Thyroid gland (tissue), 4 donors: ENCODE results near the gene NUP93.

Experiments
- POLR2A ChIP-seq, 2 donors: fragments of 450-650 bp; IDR thresholded peaks; one replicate each; pipeline ENCODE4 v1.6.1; 2017; ENCODE audit warnings: antibody characterized with exemption in 2 of 2, mild to moderate bottlenecking in 2 of 2, moderate library complexity in 1 of 2
- TF ChIP-seq, protein P1 (sequence below), 6 experiments: fragments of 200-600 bp in 3 of 6; fragments of 450-650 bp in 3 of 6; sonication (generic) in 3 of 6; IDR thresholded peaks; one replicate each; pipeline ENCODE4 v1.5.1; 2016 to 2019; ENCODE audit warnings: antibody characterized with exemption in 6 of 6, mild to moderate bottlenecking in 2 of 6, inconsistent platforms in 1 of 6, moderate library complexity in 1 of 6

DNA sequence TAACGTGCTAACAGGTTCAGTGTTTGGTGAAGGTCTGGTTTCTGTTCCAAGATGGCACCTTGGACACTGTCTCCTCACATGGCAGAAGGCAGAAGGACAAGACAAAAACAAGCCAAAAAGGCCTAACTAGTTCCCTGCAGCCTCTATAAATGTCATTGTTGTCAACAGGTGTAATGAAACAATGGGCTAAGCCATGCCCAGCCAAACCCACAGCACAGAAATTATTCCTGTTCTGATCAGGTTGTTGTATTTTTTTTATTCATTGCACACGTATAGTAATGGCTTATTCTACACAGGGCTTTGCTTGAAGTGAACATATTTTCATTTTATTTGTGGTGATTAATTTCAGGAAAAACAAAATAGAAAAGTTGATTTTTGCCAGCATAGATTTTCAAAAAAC lies 16.1 kb upstream of the NUP93 start:
- TF ChIP-seq POLR2A (IDR thresholded peaks at IDR 0.05): no peak
- TF ChIP-seq, protein P1, sequence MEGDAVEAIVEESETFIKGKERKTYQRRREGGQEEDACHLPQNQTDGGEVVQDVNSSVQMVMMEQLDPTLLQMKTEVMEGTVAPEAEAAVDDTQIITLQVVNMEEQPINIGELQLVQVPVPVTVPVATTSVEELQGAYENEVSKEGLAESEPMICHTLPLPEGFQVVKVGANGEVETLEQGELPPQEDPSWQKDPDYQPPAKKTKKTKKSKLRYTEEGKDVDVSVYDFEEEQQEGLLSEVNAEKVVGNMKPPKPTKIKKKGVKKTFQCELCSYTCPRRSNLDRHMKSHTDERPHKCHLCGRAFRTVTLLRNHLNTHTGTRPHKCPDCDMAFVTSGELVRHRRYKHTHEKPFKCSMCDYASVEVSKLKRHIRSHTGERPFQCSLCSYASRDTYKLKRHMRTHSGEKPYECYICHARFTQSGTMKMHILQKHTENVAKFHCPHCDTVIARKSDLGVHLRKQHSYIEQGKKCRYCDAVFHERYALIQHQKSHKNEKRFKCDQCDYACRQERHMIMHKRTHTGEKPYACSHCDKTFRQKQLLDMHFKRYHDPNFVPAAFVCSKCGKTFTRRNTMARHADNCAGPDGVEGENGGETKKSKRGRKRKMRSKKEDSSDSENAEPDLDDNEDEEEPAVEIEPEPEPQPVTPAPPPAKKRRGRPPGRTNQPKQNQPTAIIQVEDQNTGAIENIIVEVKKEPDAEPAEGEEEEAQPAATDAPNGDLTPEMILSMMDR (IDR thresholded peaks at IDR 0.05): no peak
